ENCODE measurements around the gene SPNS2.

- TF ChIP-seq PATZ1 (CRISPR knock-in tag; IDR thresholded peaks at IDR 0.05; ENCODE audit: borderline replicate concordance) (no peak), ZC3H10 (CRISPR knock-in tag; IDR thresholded peaks at IDR 0.05) (no peak), CREB5 (CRISPR knock-in tag; IDR thresholded peaks at IDR 0.05; ENCODE audit: low read depth) (no peak), RARB (CRISPR knock-in tag; IDR thresholded peaks at IDR 0.05) (no peak), CSRNP3 (CRISPR knock-in tag; IDR thresholded peaks at IDR 0.05) (no peak), ZNF8 (CRISPR knock-in tag; IDR thresholded peaks at IDR 0.05) (no peak), ZFP3 (CRISPR knock-in tag; IDR thresholded peaks at IDR 0.05) (no peak), ARNTL (CRISPR knock-in tag; IDR thresholded peaks at IDR 0.05; ENCODE audit: borderline replicate concordance, low read depth) (no peak), PPARA (CRISPR knock-in tag; IDR thresholded peaks at IDR 0.05; ENCODE audit: borderline replicate concordance) (no peak)
Measured at GRCh38 chr17:4582101-4582501, 83.4 kb downstream of the SPNS2 start.
